Parathyroid adenoma (tissue), 2 donors: Measurements from ENCODE around the gene NDUFA6.
A peak's percentile ranks its signal among the peaks of the same experiment; 100 is the strongest.

Source experiments
- H2AFZ ChIP-seq: fragments of 300-600 bp; sonication (generic); one replicate; pipeline ENCODE4 v1.7.0; 2017; ENCODE audit warnings: antibody characterized with exemption, mild to moderate bottlenecking
- H3K27ac ChIP-seq: fragments of 300-600 bp; sonication (generic); one replicate; pipeline ENCODE4 v1.7.0; 2017
- H3K27me3 ChIP-seq: fragments of 300-600 bp; sonication (generic); one replicate; pipeline ENCODE4 v1.7.0; 2017; ENCODE audit warnings: low read length; ENCODE audit not compliant: control insufficient read depth, insufficient read depth
- H3K36me3 ChIP-seq: fragments of 300-600 bp; sonication (generic); one replicate; pipeline ENCODE4 v1.7.0; 2017; ENCODE audit warnings: low read length; ENCODE audit not compliant: control insufficient read depth, insufficient read depth
- H3K4me1 ChIP-seq: fragments of 300-600 bp; sonication (generic); one replicate; pipeline ENCODE4 v1.7.0; 2017; ENCODE audit warnings: control low read depth
- H3K4me2 ChIP-seq: fragments of 300-600 bp; sonication (generic); one replicate; pipeline ENCODE4 v1.7.0; 2017; ENCODE audit warnings: low read length
- H3K4me3 ChIP-seq: fragments of 300-600 bp; sonication (generic); one replicate; pipeline ENCODE4 v1.7.0; 2017; ENCODE audit warnings: low read depth, low read length
- H3K79me2 ChIP-seq: fragments of 300-600 bp; sonication (generic); one replicate; pipeline ENCODE4 v1.7.0; 2017; ENCODE audit warnings: control low read depth
- H3K9ac ChIP-seq: fragments of 300-600 bp; sonication (generic); one replicate; pipeline ENCODE4 v1.7.0; 2017; ENCODE audit warnings: mild to moderate bottlenecking
- H3K9me3 ChIP-seq: fragments of 300-600 bp; sonication (generic); one replicate; pipeline ENCODE4 v1.7.0; 2017; ENCODE audit warnings: low read length; ENCODE audit not compliant: control insufficient read depth
- CTCF ChIP-seq: fragments of 300-600 bp; sonication (generic); IDR thresholded peaks from one replicate; pipeline ENCODE4 v1.7.0; 2017; ENCODE audit warnings: antibody characterized with exemption, mild to moderate bottlenecking
- donor health status: primary hyperparathyroidism.

The NDUFA6 gene

GRCh38 chr22:42086051-42086450 lies 4.5 kb downstream of the NDUFA6 start:
- H3K9ac ChIP-seq = no peak overlapping the region
- no peak for TF ChIP-seq CTCF
- H3K4me2 ChIP-seq = no peak overlapping the region
- peaks cover 23% of the 10 kb centered on the region for H3K79me2 ChIP-seq
- no peaks in the 10 kb centered on the region for H3K4me1 ChIP-seq
- H3K27ac ChIP-seq = peak overlapping the region; percentile 32
- peaks cover 3% of the 10 kb centered on the region for H3K9me3 ChIP-seq
- H2AFZ ChIP-seq = no peak overlapping the region
- H3K27me3 ChIP-seq = no peaks in the 10 kb centered on the region
- no peak overlapping the region for H3K4me3 ChIP-seq
- no peaks in the 10 kb centered on the region for H3K36me3 ChIP-seq

- no peak overlapping the region for H3K4me3 ChIP-seq
- no peak for TF ChIP-seq CTCF
- H3K9ac ChIP-seq = no peak overlapping the region
- no peak overlapping the region for H2AFZ ChIP-seq
- no peaks in the 10 kb centered on the region for H3K36me3 ChIP-seq
- no peak overlapping the region for H3K27ac ChIP-seq
- no peaks in the 10 kb centered on the region for H3K27me3 ChIP-seq
- no peaks in the 10 kb centered on the region for H3K4me1 ChIP-seq
- peaks cover 3% of the 10 kb centered on the region for H3K9me3 ChIP-seq
- H3K4me2 ChIP-seq = no peak overlapping the region
- H3K79me2 ChIP-seq = peaks cover 23% of the 10 kb centered on the region
Measured at GRCh38 chr22:42084874-42085273, 5.7 kb downstream of the NDUFA6 start.

- H3K36me3 ChIP-seq = no peaks in the 10 kb centered on the region
- H3K27ac ChIP-seq = no peak overlapping the region
- no peaks in the 10 kb centered on the region for H3K9me3 ChIP-seq
- no peak for TF ChIP-seq CTCF
- H3K4me2 ChIP-seq = no peak overlapping the region
- no peak overlapping the region for H3K9ac ChIP-seq
- H3K27me3 ChIP-seq = no peaks in the 10 kb centered on the region
- H3K4me3 ChIP-seq = no peak overlapping the region
- no peaks in the 10 kb centered on the region for H3K4me1 ChIP-seq
- peaks cover 12% of the 10 kb centered on the region for H3K79me2 ChIP-seq
- H2AFZ ChIP-seq = no peak overlapping the region
Measured at GRCh38 chr22:42083119-42083518, 7.5 kb downstream of the NDUFA6 start.

- Histone ChIP-seq H3K4me1 (no peaks in the 10 kb centered on the region), H3K79me2 (peaks cover 12% of the 10 kb centered on the region), H3K36me3 (no peaks in the 10 kb centered on the region), H2AFZ (peak overlapping the region; percentile 98), H3K4me3 (peak overlapping the region; percentile 90), H3K27ac (peak overlapping the region; percentile 98), H3K27me3 (no peaks in the 10 kb centered on the region), H3K9me3 (no peaks in the 10 kb centered on the region), H3K9ac (peak overlapping the region; percentile 21), H3K4me2 (peak overlapping the region; percentile 90)
- no peak for TF ChIP-seq CTCF
Measured at GRCh38 chr22:42080287-42080686, 10.3 kb downstream of the NDUFA6 start.
